H9 (cell line): Measurements from ENCODE around the gene ARVCF. TPM values are rescaled to one million over a fixed set of nuclear protein-coding genes. Genes with fewer than 3 reads are reported as not detected.

Experiments used
- DNase-seq: peaks from one replicate; pipeline ENCODE4 v3.0.0-alpha.2; 2017
- H2AFZ ChIP-seq: one replicate; pipeline ENCODE4 v1.6.1; 2013; ENCODE audit warnings: mild to moderate bottlenecking, low read length, control low read depth, moderate library complexity
- H2AK5ac ChIP-seq: 2 replicates; pipeline ENCODE4 v1.6.1; 2013; ENCODE audit warnings: low read length, control low read depth, mixed read lengths; ENCODE audit not compliant: insufficient read length
- H2BK120ac ChIP-seq: one replicate; pipeline ENCODE4 v1.6.1; 2013; ENCODE audit warnings: low read depth, mild to moderate bottlenecking, low read length, control low read depth, inconsistent platforms; ENCODE audit not compliant: poor library complexity, severe bottlenecking
- H2BK12ac ChIP-seq: 2 replicates; pipeline ENCODE4 v1.6.1; 2013; ENCODE audit warnings: low read length, control low read depth, mixed read lengths, low read depth; ENCODE audit not compliant: insufficient read length
- H2BK15ac ChIP-seq: 2 replicates; pipeline ENCODE4 v1.6.1; 2013; ENCODE audit warnings: low read depth, low read length, control low read depth
- H2BK20ac ChIP-seq: one replicate; pipeline ENCODE4 v1.6.1; 2013; ENCODE audit warnings: low read depth, mild to moderate bottlenecking, low read length, control low read depth, inconsistent platforms; ENCODE audit not compliant: poor library complexity, severe bottlenecking
- H2BK5ac ChIP-seq: 2 replicates; pipeline ENCODE4 v1.6.1; 2013; ENCODE audit warnings: low read length, control low read depth, mixed read lengths; ENCODE audit not compliant: insufficient read length
- H3K14ac ChIP-seq: 2 replicates; pipeline ENCODE4 v1.6.1; 2013; ENCODE audit warnings: low read length, control low read depth; ENCODE audit not compliant: insufficient read depth
- H3K18ac ChIP-seq: 2 replicates; pipeline ENCODE4 v1.6.1; 2013; ENCODE audit warnings: low read depth, mild to moderate bottlenecking, mixed read lengths, low read length, control low read depth; ENCODE audit not compliant: insufficient read length
- H3K23ac ChIP-seq: 2 replicates; pipeline ENCODE4 v1.6.1; 2013; ENCODE audit warnings: low read length, control low read depth, mixed read lengths, low read depth; ENCODE audit not compliant: insufficient read length
- H3K23me2 ChIP-seq: 2 replicates; pipeline ENCODE4 v1.6.1; 2013; ENCODE audit warnings: low read depth, mild to moderate bottlenecking, mixed read lengths, low read length, control low read depth; ENCODE audit not compliant: insufficient read length, poor library complexity, severe bottlenecking
- H3K27ac ChIP-seq: 2 replicates; pipeline ENCODE4 v1.5.1; 2013; ENCODE audit warnings: low read length, control low read depth, mixed read lengths, low read depth; ENCODE audit not compliant: insufficient read length
- H3K27me3 ChIP-seq: 2 replicates; pipeline ENCODE4 v1.6.1; 2013; ENCODE audit warnings: low read length, control low read depth, inconsistent platforms; ENCODE audit not compliant: insufficient read depth
- H3K4ac ChIP-seq: 2 replicates; pipeline ENCODE4 v1.6.1; 2013; ENCODE audit warnings: low read depth, mild to moderate bottlenecking, control low read depth, inconsistent platforms, low read length, moderate library complexity
- H3K4me1 ChIP-seq: 2 replicates; pipeline ENCODE4 v1.6.1; 2013; ENCODE audit warnings: low read length, control low read depth, inconsistent platforms; ENCODE audit not compliant: insufficient read depth
- H3K4me2 ChIP-seq: 2 replicates; pipeline ENCODE4 v1.6.1; 2013; ENCODE audit warnings: low read length, control low read depth, mixed read lengths; ENCODE audit not compliant: insufficient read length, insufficient read depth
- H3K56ac ChIP-seq: 2 replicates; pipeline ENCODE4 v1.6.1; 2013; ENCODE audit warnings: low read depth, mild to moderate bottlenecking, mixed read lengths, low read length, control low read depth; ENCODE audit not compliant: insufficient read length
- H3K79me1 ChIP-seq: 2 replicates; pipeline ENCODE4 v1.6.1; 2013; ENCODE audit warnings: low read depth, mild to moderate bottlenecking, moderate library complexity, low read length, control low read depth, inconsistent platforms; ENCODE audit not compliant: insufficient read depth, poor library complexity, severe bottlenecking
- H3K79me2 ChIP-seq: 2 replicates; pipeline ENCODE4 v1.6.1; 2013; ENCODE audit warnings: low read length, control low read depth, inconsistent platforms; ENCODE audit not compliant: insufficient read depth
- H3K9ac ChIP-seq: 2 replicates; pipeline ENCODE4 v1.6.1; 2013; ENCODE audit warnings: low read length, control low read depth, mixed read lengths; ENCODE audit not compliant: insufficient read length; ENCODE audit errors: extremely low read depth
- H3K9me3 ChIP-seq: one replicate; pipeline ENCODE4 v1.6.1; 2013; ENCODE audit warnings: low read depth, low read length, inconsistent platforms; ENCODE audit not compliant: control insufficient read depth
- H3T11ph ChIP-seq: one replicate; pipeline ENCODE4 v1.6.1; 2013; ENCODE audit warnings: mild to moderate bottlenecking, low read length, control low read depth, inconsistent platforms
- H4K20me1 ChIP-seq: one replicate; pipeline ENCODE4 v1.6.1; 2013; ENCODE audit not compliant: control insufficient read depth, insufficient read length, insufficient read depth
- H4K5ac ChIP-seq: 2 replicates; pipeline ENCODE4 v1.6.1; 2013; ENCODE audit warnings: low read depth, mild to moderate bottlenecking, mixed read lengths, low read length, control low read depth; ENCODE audit not compliant: insufficient read length
- H4K8ac ChIP-seq: replicated peaks from 2 replicates; pipeline ENCODE4 v1.6.1; 2013; ENCODE audit warnings: low read length, control low read depth, mixed read lengths, low read depth; ENCODE audit not compliant: insufficient read length
- H4K91ac ChIP-seq: 2 replicates; pipeline ENCODE4 v1.6.1; 2013; ENCODE audit warnings: low read depth, mild to moderate bottlenecking, moderate library complexity, mixed read lengths, low read length, control low read depth; ENCODE audit not compliant: insufficient read length
- H3K27ac Mint-ChIP-seq, 3 experiments: 2 replicates in 2 of 3; 3 replicates in 1 of 3; pipeline ENCODE4 v1.8.0; 2020 to 2021; ENCODE audit warnings: mixed read lengths in 3 of 3, mild to moderate bottlenecking in 1 of 3, moderate library complexity in 1 of 3
- H3K27me3 Mint-ChIP-seq: 2 replicates; pipeline ENCODE4 v1.8.0; 2021; ENCODE audit warnings: low read depth, mild to moderate bottlenecking, moderate library complexity, mixed read lengths
- H3K36me3 Mint-ChIP-seq, 3 experiments: 2 replicates in 2 of 3; 3 replicates in 1 of 3; pipeline ENCODE4 v1.8.0; 2020 to 2021; ENCODE audit warnings: low read depth in 3 of 3, mixed read lengths in 3 of 3; ENCODE audit not compliant: insufficient read depth in 1 of 3
- H3K4me1 Mint-ChIP-seq, 2 experiments: 2 replicates each; pipeline ENCODE4 v1.8.0; 2020; ENCODE audit warnings: mixed read lengths in 2 of 2
- H3K4me3 Mint-ChIP-seq, 2 experiments: 2 replicates in 1 of 2; 3 replicates in 1 of 2; pipeline ENCODE4 v1.8.0; 2020 to 2021; ENCODE audit warnings: mild to moderate bottlenecking in 2 of 2, mixed read lengths in 2 of 2, moderate library complexity in 1 of 2
- H3K9me3 Mint-ChIP-seq, 2 experiments: 2 replicates in 1 of 2; 3 replicates in 1 of 2; pipeline ENCODE4 v1.8.0; 2020; ENCODE audit warnings: mild to moderate bottlenecking in 2 of 2, mixed read lengths in 2 of 2, moderate library complexity in 1 of 2
- CTCF ChIP-seq: fragments of 200-600 bp; sonication (generic); conservative IDR thresholded peaks from 3 replicates; pipeline ENCODE4 v1.8.0; 2021; ENCODE audit warnings: antibody characterized with exemption, mild to moderate bottlenecking
- WGBS: extraction: QIAGEN DNeasy Blood & Tissue Kit; methylation state at CpG from one replicate; pipeline ENCODE4 v1.1.7; 2013; ENCODE audit warnings: missing lambda C conversion rate, low lambda C conversion rate, mixed read lengths; ENCODE audit not compliant: insufficient read length; ENCODE audit errors: extremely low coverage; 5-methylcytosine and 5-hydroxymethylcytosine counted together
- total RNA-seq: library from RNA; stranded (reverse); gene quantifications from 2 replicates; pipeline ENCODE4 v1.2.1, GENCODE V29; 2021

ARVCF gene
- total RNA-seq, 1 experiment from 2014 or later: 40.7 TPM

GRCh38 chr22:19930551-19931486, 85.8 kb downstream of the ARVCF start:
- DNase-seq: no peak
- no peak overlapping the region for H2BK5ac ChIP-seq
- H2BK120ac ChIP-seq: no peak overlapping the region
- no peak overlapping the region for H3K4me3 Mint-ChIP-seq
- WGBS: no CpG with 5 or more reads among the region's 21 CpGs
- H3K14ac ChIP-seq: no peak overlapping the region
- peaks cover 2% of the 10 kb centered on the region; the same call in 1 of the 2 replicates for H3K27me3 Mint-ChIP-seq
- no peak overlapping the region for H4K91ac ChIP-seq
- H2BK20ac ChIP-seq: no peak overlapping the region
- H3K4me1 Mint-ChIP-seq: no peaks in the 10 kb centered on the region
- peaks cover 3% of the 10 kb centered on the region for H4K20me1 ChIP-seq
- H3K9me3 ChIP-seq: no peaks in the 10 kb centered on the region
- peaks cover 8 to 9% of the 10 kb centered on the region in 2 experiments for H3K9me3 Mint-ChIP-seq
- no peak overlapping the region for H2BK15ac ChIP-seq
- no peak overlapping the region for H2BK12ac ChIP-seq
- no peak overlapping the region for H3K56ac ChIP-seq
- H2AFZ ChIP-seq: no peak overlapping the region
- peaks cover 6 to 11% (median 8%) of the 10 kb centered on the region in 3 experiments; a peak in 6 of 7 replicates for H3K36me3 Mint-ChIP-seq
- H3K4me1 ChIP-seq: no peaks in the 10 kb centered on the region
- H4K8ac ChIP-seq: no peak overlapping the region
- no peak overlapping the region for H3K4me2 ChIP-seq
- no peak overlapping the region for H3T11ph ChIP-seq
- H3K79me2 ChIP-seq: no peaks in the 10 kb centered on the region
- no peak overlapping the region for H3K9ac ChIP-seq
- no peak overlapping the region for H3K23ac ChIP-seq
- no peak overlapping the region for H2AK5ac ChIP-seq
- H3K27ac ChIP-seq: no peak overlapping the region
- no peak overlapping the region for H4K5ac ChIP-seq
- no peak for TF ChIP-seq CTCF
- no peak overlapping the region for H3K4ac ChIP-seq
- no peaks in the 10 kb centered on the region; the same call in 1 of the 2 replicates for H3K27me3 ChIP-seq
- H3K18ac ChIP-seq: no peak overlapping the region
- H3K27ac Mint-ChIP-seq: peak overlapping the region in 1 of 3 experiments; percentile 22; a peak in 1 of 7 replicates
- H3K79me1 ChIP-seq: no peaks in the 10 kb centered on the region
- H3K23me2 ChIP-seq: no peaks in the 10 kb centered on the region
